ENCODE data around the gene PSTPIP1. TPM values are rescaled to one million over a fixed set of nuclear protein-coding genes. Genes with fewer than 3 reads are reported as not detected.
A peak's percentile ranks its signal among the peaks of the same experiment; 100 is the strongest.

PSTPIP1 gene
- total and polyA plus RNA-seq, 2 of the 13 experiments (the other 11 are each of a cell fraction or from before 2014, with no cell fraction given), result 4.4 to 8.7 TPM

DNA sequence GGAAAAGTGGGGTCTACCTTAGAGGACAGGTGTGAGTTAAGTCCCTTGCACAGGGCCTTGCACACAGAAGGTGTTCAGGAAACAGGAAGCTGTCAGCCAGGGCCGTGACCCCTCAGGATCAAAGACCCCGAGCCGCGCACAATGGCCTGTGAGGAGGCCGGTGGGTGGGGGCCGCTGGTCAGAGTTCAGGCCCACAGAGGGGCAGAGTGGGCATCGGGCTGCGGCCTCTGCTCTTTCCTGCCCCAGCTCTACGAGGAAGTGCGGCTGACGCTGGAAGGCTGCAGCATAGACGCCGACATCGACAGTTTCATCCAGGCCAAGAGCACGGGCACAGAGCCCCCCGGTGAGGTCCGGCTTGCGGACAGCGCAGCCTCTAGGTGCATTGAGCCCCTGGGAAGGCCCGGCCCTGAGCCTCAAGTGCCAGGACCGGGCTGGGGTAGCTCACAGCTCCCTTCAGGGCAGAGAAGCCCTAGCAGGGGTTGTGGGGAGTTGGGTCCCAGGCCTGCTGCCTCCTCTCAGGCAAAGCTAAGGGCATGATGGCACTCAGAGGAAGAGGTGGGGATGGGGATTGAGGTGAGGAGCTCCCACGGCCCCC is 37.2 kb downstream of the PSTPIP1 start (continued):
- TF ChIP-seq, protein P1, sequence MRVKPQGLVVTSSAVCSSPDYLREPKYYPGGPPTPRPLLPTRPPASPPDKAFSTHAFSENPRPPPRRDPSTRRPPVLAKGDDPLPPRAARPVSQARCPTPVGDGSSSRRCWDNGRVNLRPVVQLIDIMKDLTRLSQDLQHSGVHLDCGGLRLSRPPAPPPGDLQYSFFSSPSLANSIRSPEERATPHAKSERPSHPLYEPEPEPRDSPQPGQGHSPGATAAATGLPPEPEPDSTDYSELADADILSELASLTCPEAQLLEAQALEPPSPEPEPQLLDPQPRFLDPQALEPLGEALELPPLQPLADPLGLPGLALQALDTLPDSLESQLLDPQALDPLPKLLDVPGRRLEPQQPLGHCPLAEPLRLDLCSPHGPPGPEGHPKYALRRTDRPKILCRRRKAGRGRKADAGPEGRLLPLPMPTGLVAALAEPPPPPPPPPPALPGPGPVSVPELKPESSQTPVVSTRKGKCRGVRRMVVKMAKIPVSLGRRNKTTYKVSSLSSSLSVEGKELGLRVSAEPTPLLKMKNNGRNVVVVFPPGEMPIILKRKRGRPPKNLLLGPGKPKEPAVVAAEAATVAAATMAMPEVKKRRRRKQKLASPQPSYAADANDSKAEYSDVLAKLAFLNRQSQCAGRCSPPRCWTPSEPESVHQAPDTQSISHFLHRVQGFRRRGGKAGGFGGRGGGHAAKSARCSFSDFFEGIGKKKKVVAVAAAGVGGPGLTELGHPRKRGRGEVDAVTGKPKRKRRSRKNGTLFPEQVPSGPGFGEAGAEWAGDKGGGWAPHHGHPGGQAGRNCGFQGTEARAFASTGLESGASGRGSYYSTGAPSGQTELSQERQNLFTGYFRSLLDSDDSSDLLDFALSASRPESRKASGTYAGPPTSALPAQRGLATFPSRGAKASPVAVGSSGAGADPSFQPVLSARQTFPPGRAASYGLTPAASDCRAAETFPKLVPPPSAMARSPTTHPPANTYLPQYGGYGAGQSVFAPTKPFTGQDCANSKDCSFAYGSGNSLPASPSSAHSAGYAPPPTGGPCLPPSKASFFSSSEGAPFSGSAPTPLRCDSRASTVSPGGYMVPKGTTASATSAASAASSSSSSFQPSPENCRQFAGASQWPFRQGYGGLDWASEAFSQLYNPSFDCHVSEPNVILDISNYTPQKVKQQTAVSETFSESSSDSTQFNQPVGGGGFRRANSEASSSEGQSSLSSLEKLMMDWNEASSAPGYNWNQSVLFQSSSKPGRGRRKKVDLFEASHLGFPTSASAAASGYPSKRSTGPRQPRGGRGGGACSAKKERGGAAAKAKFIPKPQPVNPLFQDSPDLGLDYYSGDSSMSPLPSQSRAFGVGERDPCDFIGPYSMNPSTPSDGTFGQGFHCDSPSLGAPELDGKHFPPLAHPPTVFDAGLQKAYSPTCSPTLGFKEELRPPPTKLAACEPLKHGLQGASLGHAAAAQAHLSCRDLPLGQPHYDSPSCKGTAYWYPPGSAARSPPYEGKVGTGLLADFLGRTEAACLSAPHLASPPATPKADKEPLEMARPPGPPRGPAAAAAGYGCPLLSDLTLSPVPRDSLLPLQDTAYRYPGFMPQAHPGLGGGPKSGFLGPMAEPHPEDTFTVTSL (CRISPR knock-in tag; IDR thresholded peaks at IDR 0.05; ENCODE audit: borderline replicate concordance), result no peak
- TF ChIP-seq ZNF329 (CRISPR knock-in tag; IDR thresholded peaks at IDR 0.05; ENCODE audit: low read depth), result no peak
- no peak for TF ChIP-seq ZNF432 (CRISPR knock-in tag; IDR thresholded peaks at IDR 0.05; ENCODE audit: borderline replicate concordance)
- TF ChIP-seq, protein P2, sequence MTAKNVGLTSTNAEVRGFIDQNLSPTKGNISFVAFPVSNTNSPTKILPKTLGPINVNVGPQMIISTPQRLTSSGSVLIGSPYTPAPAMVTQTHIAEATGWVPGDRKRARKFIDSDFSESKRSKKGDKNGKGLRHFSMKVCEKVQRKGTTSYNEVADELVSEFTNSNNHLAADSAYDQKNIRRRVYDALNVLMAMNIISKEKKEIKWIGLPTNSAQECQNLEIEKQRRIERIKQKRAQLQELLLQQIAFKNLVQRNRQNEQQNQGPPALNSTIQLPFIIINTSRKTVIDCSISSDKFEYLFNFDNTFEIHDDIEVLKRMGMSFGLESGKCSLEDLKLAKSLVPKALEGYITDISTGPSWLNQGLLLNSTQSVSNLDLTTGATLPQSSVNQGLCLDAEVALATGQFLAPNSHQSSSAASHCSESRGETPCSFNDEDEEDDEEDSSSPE (CRISPR knock-in tag; IDR thresholded peaks at IDR 0.05), result no peak
- TF ChIP-seq ZNF652 (CRISPR knock-in tag; IDR thresholded peaks at IDR 0.05; ENCODE audit: borderline replicate concordance, low read depth), result peak; percentile 70; the same call in 1 of the 2 replicates
- no peak for TF ChIP-seq ZNF549 (CRISPR knock-in tag; IDR thresholded peaks at IDR 0.05)
- no peak for TF ChIP-seq HNRNPH1 (optimal IDR thresholded peaks at IDR 0.05; ENCODE audit: low read depth, low read length)
- no peak; the same call in 1 of the 2 replicates for TF ChIP-seq ATF1 (CRISPR knock-in tag; IDR thresholded peaks at IDR 0.05)
- no peak for TF ChIP-seq HIVEP1 (CRISPR knock-in tag; IDR thresholded peaks at IDR 0.05)
- peak; percentile 9; the same call in 1 of the 2 replicates for TF ChIP-seq TFE3 (CRISPR knock-in tag; IDR thresholded peaks at IDR 0.05)
- TF ChIP-seq RCOR2 (CRISPR knock-in tag; IDR thresholded peaks at IDR 0.05), result peak; percentile 60; the same call in 1 of the 2 replicates
- TF ChIP-seq CEBPB (IDR thresholded peaks at IDR 0.05; ENCODE audit: borderline replicate concordance, low read depth, low read length), result no peak
- TF ChIP-seq THAP8 (CRISPR knock-in tag; IDR thresholded peaks at IDR 0.05; ENCODE audit: borderline replicate concordance), result no peak
- no peak for TF ChIP-seq MTF2 (CRISPR knock-in tag; IDR thresholded peaks at IDR 0.05; ENCODE audit: borderline replicate concordance)
- TF ChIP-seq, protein P3, sequence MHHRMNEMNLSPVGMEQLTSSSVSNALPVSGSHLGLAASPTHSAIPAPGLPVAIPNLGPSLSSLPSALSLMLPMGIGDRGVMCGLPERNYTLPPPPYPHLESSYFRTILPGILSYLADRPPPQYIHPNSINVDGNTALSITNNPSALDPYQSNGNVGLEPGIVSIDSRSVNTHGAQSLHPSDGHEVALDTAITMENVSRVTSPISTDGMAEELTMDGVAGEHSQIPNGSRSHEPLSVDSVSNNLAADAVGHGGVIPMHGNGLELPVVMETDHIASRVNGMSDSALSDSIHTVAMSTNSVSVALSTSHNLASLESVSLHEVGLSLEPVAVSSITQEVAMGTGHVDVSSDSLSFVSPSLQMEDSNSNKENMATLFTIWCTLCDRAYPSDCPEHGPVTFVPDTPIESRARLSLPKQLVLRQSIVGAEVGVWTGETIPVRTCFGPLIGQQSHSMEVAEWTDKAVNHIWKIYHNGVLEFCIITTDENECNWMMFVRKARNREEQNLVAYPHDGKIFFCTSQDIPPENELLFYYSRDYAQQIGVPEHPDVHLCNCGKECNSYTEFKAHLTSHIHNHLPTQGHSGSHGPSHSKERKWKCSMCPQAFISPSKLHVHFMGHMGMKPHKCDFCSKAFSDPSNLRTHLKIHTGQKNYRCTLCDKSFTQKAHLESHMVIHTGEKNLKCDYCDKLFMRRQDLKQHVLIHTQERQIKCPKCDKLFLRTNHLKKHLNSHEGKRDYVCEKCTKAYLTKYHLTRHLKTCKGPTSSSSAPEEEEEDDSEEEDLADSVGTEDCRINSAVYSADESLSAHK (CRISPR knock-in tag; IDR thresholded peaks at IDR 0.05; ENCODE audit: borderline replicate concordance), result no peak
- TF ChIP-seq JUN (CRISPR knock-in tag; IDR thresholded peaks at IDR 0.05), result no peak
- TF ChIP-seq ARNT (IDR thresholded peaks at IDR 0.05), result no peak
- TF ChIP-seq DRAP1 (CRISPR knock-in tag; IDR thresholded peaks at IDR 0.05), result 0 out of 2 replicates have a peak, but pooled peaks have one; percentile 15

Data from HepG2 (cell line).